Cardiac fibroblast (primary cell): Measurements from ENCODE around the gene INPP5A.

Experiments used
- DNase-seq, 2 donors: peaks; one replicate each; pipeline versions ENCODE4 v3.0.0 to v3.0.0-alpha.2; 2010; ENCODE audit warnings: low read depth in 2 of 2
- H3K4me3 ChIP-seq, 2 donors: replicated peaks in 1 of 2; 1 replicate in 1 of 2; 2 replicates in 1 of 2; pipeline ENCODE4 v1.5.1; 2011; ENCODE audit warnings: low read depth in 2 of 2, low read length in 2 of 2, mild to moderate bottlenecking in 2 of 2, moderate library complexity in 1 of 2
- CTCF ChIP-seq: IDR thresholded peaks from one replicate; pipeline ENCODE4 v1.5.1; 2011; ENCODE audit warnings: low read depth, mild to moderate bottlenecking, low read length, inconsistent platforms

The INPP5A gene

GRCh38 chr10:132714096-132714985 is 176.8 kb downstream of the INPP5A start:
- DNase-seq: no peak
- no peak overlapping the region for H3K4me3 ChIP-seq
- no peak for TF ChIP-seq CTCF

GRCh38 chr10:132714986-132715775 is 177.6 kb downstream of the INPP5A start:
- no peak overlapping the region for H3K4me3 ChIP-seq
- no peak for DNase-seq
- no peak for TF ChIP-seq CTCF

GRCh38 chr10:132715776-132716680 is 178.4 kb downstream of the INPP5A start:
- H3K4me3 ChIP-seq: no peak overlapping the region
- DNase-seq: no peak
- no peak for TF ChIP-seq CTCF

DNA sequence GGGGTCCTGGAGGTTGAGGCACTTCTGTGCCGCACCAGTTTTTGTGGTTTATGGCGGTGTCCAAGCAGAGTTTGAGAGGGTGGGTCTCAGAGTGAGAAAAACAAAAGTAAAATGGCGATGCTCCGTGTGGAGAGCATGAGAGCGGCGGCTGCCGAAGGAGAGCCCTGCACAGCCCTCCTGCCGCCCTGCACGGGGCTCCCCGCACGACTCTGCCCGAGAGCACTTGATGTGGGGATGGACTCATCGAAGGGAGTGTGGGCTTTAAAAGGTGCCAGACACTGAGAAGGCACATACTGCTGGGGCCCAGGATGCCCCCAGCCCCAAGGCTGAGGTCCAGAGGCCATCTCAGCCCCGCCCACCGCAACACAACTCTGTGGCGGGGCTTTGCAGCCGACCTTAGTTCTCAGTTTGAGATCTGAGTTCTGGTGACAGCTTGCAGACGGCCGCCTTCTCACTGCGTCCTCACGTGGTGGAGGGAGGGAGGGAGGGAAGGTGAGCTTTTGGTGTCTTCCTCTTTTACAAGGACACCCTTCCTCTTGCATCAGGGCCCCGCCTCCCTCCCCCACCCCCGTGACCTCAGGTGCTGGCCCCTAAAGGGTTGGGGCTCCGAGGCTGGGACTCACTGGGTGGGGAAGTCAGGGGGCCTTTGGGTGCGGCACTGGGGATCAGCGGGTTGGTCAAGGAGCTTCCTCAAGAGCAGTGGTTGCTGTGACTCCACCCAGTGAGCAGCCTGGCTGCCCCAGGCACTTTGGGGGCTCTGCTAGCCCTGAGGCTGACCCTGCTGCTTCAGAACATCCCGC is 179.3 kb downstream of the INPP5A start:
- H3K4me3 ChIP-seq: no peak overlapping the region
- no peak for TF ChIP-seq CTCF
- no peak for DNase-seq

GRCh38 chr10:132721725-132722124 is 184.1 kb downstream of the INPP5A start:
- no peak for DNase-seq
- H3K4me3 ChIP-seq: no peak overlapping the region
- TF ChIP-seq CTCF: no peak
